GM21786 (cell line): ENCODE data around the gene NHSL2.
A peak's percentile ranks its signal among the peaks of the same experiment; 100 is the strongest.

Source experiments
- ATAC-seq: cut with Tn5 transposase; IDR thresholded peaks from one replicate; pipeline ENCODE4 v1.9.1; 2021; ENCODE audit not compliant: unreplicated experiment

Gene NHSL2

DNA sequence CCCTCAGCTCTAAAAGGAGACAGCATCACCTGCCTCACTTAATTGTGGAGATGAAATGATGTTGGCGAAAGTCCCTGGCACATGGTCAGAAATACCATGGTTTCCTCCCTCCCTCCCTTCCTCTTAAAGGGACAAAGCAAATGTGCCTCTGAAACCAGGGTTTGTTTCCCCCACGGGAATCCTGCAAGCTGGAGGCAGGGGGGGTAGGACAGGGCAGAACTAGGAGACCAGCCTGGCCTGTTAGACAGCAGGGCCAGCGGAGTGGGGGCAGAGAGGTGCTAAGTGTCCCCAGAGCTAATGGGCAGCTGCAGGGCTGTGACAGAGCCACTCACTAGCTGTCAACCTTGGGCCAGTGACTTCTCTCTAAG, 215.4 kb downstream of the NHSL2 start:
- ATAC-seq, result no peak

DNA sequence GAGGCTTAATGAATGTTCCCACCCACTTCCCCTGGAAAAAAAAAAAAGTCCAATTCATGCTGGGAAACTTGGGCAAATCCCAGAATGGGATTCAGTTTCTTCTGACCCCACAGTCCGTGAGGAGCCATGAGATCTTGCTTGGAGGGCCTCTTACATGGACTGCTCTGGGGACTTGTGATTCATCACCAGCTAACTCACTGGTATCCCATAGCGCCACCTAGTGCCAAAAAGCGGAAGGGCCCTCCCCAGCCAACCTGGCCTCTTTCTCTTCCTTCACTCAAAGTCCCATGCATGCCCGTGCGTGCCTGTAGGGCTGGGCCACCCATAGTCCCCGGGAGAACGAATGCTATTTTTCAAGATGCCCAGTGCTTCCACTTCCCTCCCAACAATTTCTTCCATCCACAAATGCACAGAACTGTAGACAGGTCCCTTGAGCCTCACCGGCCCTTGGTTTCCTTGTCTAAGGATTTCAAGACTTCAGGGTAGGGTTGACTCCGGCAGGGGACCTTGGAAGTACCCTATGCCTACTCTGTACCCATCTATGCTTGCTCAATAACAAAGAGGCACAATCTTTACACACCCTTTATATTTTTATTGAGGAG, 216.0 kb downstream of the NHSL2 start:
- peak; percentile 85 for ATAC-seq

GRCh38 chrX:72127332-72127731, 216.7 kb downstream of the NHSL2 start:
- no peak for ATAC-seq

DNA sequence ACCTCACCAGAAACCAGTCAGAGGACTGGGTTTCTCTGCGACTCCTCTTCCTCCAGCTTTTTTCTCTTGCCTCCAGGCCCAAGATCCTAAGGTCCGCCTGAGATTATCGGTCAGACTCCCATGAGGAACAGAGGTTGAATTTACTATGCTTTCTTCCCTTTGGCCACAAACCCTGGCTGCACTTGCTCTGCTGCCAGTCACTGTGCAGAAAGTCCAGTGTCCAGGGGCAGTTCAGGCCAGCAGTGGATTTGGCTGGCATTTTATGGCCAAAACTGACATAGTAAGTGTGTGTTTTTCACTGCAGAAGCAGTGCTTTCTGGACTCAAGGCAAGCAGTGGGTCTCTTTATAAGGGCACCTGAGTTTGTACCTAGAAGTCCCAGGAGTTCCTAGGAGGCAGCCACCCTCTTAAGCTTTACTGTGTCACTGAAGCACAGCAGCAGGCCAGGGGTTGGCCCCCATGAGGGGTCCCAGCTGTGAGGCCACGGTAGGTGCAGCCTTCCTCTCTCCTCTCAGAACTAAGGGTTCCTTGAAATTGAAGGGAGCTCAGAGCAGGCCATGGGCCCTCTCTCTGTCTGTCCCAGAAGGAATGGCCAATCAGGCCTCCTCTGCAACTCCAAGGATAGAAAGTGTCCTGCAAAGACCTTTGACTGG, 217.7 kb downstream of the NHSL2 start:
- no peak for ATAC-seq

DNA sequence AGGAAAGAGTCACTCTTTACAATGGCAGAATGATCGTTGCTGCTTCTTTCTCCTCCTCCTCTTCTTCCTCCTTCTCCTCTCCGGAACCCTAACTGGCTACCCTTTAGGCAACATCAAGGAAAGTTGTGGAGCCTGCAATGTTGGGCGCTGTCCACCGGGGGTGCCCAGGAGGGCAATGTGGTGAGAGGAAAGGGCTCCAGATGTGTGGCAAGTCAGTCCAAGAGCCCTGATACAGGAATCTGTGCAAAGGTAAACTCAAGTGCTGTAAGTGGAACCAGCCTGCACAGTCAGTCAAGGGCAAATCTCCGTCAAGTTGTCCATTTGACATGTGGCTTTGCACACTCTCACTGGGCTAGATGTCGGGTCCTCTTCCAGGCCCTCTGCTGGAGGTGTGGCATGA, 218.2 kb downstream of the NHSL2 start:
- no peak for ATAC-seq

DNA sequence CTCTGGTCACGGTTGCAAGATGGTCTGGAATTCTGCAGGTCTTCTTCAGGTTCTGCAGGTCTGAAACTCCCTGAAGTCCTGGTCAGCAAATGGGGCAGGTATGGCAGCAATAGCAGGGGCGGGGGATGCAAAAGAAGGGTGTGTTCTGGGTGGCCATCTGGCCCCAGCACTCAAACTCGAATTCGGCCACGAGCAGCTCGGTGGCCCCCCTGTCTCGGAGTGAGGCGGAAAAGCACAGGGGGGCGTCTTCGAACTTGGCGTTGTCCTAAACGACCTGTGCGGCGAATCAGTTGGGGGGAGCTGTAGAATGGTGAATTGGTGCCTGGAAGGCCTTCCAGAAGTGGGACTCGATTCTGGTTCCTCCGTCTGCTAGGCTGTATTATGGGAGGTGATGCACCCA, 219.0 kb downstream of the NHSL2 start:
- ATAC-seq, result no peak

DNA sequence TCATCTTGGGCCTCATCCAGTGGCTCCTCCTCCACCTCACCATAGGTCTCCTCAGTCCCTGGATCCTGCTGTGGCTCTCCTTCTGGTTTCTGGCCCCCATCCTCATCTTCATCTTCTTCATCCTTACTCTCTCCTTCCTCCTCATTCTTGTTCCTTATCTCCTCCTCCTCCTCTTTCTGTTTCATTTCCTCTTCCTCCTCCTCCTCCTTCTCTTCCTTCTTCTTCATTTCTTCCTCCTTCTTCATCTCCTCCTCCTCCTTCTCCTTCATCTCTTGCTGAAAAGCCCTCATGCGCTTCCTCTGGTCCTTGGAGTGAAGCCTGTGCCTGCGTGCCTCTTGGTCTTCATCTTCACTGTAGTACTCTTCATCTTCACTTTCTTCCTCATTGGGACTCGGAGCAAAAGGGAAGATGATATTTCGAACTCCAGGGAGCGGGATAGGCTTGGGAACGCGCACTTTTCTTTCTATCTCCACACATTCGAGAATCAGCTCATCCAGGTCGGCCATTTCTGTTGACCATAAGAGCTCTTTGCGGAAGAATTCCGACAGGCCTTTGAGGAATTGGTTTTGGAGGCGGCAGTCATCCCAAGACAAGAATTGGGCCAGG, 219.6 kb downstream of the NHSL2 start:
- no peak for ATAC-seq

GRCh38 chrX:72130762-72131250, 220.2 kb downstream of the NHSL2 start:
- ATAC-seq, result no peak

GRCh38 chrX:72131317-72132294, 221.0 kb downstream of the NHSL2 start, which contains the start of gene RTL5:
RTL5 (minus strand) TSS chrX:72131915.
- peak; percentile 54 for ATAC-seq

- no peak for ATAC-seq
These were observed 221.8 kb downstream of the NHSL2 start for GRCh38 chrX:72132456-72132855.

- no peak for ATAC-seq
These were observed 223.4 kb downstream of the NHSL2 start for GRCh38 chrX:72133851-72134546.

GRCh38 chrX:72137846-72138495, 227.3 kb downstream of the NHSL2 start:
- ATAC-seq, result no peak

DNA sequence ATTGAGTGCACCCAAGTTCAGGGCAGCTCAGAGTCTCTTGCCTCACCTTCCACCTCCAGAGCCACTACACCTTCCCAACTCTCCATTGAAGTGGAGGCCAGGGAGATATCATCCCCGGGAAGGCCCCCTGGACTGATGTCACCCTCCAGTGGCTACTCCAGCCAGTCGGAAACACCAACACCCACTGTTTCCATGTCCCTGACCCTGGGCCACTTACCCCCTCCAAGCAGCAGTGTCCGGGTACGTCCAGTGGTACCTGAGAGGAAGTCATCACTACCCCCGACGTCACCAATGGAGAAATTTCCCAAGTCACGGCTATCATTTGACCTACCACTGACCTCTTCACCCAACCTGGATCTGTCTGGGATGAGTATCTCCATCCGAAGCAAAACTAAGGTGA, 228.9 kb downstream of the NHSL2 start:
- no peak for ATAC-seq

DNA sequence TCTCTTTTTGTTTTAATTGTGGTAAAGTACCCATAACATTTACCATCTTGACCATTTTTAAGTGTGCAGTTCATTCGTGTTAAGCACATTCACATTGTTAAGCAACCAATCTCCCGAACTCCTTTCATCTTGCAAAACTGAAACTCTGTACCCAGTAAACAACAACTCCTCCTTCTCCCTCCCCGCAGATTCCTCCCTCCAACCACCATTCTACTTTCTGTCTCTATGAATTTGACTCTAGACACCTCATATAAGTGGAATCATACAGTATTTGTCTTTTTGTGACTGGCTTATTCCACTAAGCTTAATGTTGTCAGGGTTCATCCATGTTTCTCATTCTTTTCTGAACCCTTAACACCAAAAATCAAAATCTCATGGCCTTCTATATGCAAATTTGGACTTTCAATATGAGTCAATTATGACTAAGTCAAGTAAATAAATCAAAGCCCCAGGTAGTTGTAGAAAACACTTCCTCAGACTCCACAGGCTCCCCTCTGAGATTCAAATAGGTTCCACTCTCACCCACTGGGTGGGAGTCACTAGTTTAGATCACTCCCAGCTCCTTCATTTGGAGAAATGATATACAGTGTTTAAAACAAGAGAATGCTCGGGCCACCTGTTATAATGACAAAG, 230.8 kb downstream of the NHSL2 start:
- peak; percentile 58 for ATAC-seq

DNA sequence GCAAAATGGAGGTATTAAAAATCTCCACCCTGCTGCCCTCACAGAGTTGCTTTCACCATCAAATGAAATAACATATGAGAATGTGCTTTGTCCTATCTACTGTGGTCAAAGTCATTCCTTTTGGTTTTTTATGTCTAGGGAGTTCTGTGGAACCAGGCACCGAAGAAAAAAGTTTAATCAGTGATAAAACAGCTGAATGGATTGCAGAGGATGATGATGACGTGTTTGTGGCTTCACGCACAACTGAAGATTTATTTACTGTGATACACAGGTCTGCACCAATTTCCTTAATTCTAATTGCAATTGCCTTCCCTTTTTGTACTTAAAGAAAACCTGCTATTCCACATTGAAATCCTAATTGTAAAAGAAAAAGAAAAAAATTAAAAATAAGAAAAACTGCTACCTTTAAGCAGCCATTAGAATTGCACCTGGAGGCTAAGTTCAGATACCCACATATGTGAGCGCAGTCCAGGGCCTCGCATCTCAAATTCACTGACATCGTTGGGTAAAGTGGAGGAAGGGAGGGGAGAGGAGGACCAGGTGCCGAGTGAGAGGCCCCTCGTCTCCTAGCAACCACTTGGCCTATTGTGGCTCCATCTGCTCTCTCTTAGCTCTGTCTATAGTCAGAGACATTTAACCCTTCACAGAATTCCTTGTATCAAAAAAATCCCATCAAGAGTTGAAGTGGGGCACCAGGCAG, 231.6 kb downstream of the NHSL2 start:
- ATAC-seq, result no peak

DNA sequence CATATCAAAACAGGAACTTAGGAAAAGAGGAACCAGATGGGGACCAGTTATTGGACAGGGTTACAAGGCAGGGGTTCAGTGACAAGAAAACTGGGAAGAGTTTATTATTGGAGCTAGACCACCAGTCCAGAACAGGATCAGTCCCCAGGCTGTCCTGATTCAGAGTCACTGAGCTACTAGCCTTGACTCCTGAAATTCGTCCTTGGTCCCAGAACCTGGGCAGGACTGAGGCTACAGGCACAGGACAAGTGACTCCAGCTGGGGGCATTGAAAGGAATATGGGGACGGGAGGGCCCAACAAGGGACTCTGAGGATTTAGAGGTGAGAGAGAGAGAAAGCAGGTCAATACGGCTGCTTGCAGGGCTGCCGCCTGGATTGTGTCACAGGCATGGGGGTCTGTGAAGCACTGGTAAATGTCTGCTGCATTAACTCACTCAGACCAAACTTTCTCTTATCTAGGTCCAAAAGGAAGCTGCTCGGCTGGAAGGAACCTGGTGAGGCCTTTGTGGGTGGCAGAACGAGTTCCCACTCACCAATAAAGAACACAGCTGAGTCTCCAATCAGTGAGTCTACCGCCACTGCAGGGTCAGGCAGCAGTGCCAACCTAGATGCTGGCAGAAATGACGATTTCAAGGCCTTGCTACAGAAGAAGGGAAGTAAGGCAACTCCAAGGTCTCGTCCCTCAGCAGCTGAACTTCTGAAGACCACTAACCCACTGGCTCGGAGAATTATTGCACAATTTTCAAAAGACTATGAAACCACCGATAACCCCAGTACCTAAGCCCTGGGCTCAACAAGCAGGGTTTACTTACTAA, 232.4 kb downstream of the NHSL2 start:
- no peak for ATAC-seq

DNA sequence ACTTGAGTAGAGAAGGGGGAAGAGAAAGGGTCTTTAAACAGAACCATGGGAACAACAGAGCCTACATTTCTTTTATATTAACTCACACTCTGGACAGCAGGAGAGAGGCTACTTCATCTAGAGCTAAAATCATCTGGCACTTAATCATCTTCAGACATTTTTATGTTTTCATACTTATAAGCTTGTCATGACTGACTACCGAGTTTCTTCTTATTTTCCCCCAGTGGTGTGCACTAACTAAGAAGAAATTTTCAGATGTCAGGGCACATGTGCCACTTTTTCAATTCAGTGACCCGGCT, 232.9 kb downstream of the NHSL2 start:
- ATAC-seq, result no peak

- ATAC-seq, result no peak
These were observed 234.5 kb downstream of the NHSL2 start for GRCh38 chrX:72145181-72145580.
